HEK293T (cell line): Measurements from ENCODE around the gene FBXO38.

Experiments
- BHLHE40 ChIP-seq: fragments of 450-650 bp; IDR thresholded peaks from 2 replicates; pipeline ENCODE4 v1.6.1; 2016; ENCODE audit warnings: mild to moderate bottlenecking, moderate library complexity, borderline replicate concordance
- ELF4 ChIP-seq: fragments of 450-650 bp; IDR thresholded peaks from 2 replicates; pipeline ENCODE4 v1.6.1; 2017; ENCODE audit warnings: antibody characterized with exemption
- FOXA1 ChIP-seq: fragments of 450-650 bp; IDR thresholded peaks from 2 replicates; pipeline ENCODE4 v1.6.1; 2016; ENCODE audit warnings: mild to moderate bottlenecking
- FOXK2 ChIP-seq: fragments of 450-650 bp; IDR thresholded peaks from 2 replicates; pipeline ENCODE4 v1.6.1; 2016; ENCODE audit warnings: mild to moderate bottlenecking
- FOXM1 ChIP-seq: fragments of 450-650 bp; IDR thresholded peaks from 2 replicates; pipeline ENCODE4 v1.6.1; 2017; ENCODE audit warnings: mild to moderate bottlenecking, borderline replicate concordance
- L3MBTL2 ChIP-seq: fragments of 450-650 bp; conservative IDR thresholded peaks from 2 replicates; pipeline ENCODE4 v1.6.1; 2016; ENCODE audit warnings: mild to moderate bottlenecking
- NFRKB ChIP-seq: fragments of 450-650 bp; IDR thresholded peaks from 2 replicates; pipeline ENCODE4 v1.6.1; 2016; ENCODE audit warnings: mild to moderate bottlenecking, moderate library complexity
- SP1 ChIP-seq: fragments of 450-650 bp; IDR thresholded peaks from 2 replicates; pipeline ENCODE4 v1.6.1; 2017
- SUZ12 ChIP-seq: fragments of 450-650 bp; IDR thresholded peaks from 2 replicates; pipeline ENCODE4 v1.6.1; 2016; ENCODE audit warnings: mild to moderate bottlenecking
- TARDBP ChIP-seq: fragments of 450-650 bp; IDR thresholded peaks from 2 replicates; pipeline ENCODE4 v1.6.1; 2016
- TF ChIP-seq, protein P1 (sequence below): fragments of 450-650 bp; IDR thresholded peaks from 2 replicates; pipeline ENCODE4 v1.6.1; 2016

DNA sequence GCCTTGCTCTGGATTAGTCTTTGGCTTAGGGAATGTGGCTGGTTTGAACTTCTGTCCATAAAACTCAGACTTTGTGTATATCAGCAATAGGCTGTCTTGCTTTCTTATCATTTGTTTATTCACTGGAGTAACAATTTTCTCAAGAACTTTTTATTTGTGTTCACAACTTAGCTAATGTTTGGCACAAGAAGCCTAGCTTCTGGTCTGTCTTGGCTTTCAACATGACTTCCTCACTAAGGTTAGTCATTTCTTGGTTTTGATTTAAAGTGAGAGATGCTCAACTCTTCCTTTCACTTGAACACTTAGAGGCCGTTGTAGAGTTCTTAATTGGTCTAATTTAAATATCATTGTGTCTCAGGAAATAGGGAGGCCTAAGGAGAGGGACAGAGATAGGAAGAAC lies 4.9 kb downstream of the FBXO38 start:
- no peak for TF ChIP-seq FOXA1
- no peak for TF ChIP-seq FOXK2
- no peak for TF ChIP-seq SUZ12
- no peak for TF ChIP-seq BHLHE40
- TF ChIP-seq SP1, result no peak
- no peak for TF ChIP-seq TARDBP
- TF ChIP-seq FOXM1, result no peak
- no peak for TF ChIP-seq NFRKB
- TF ChIP-seq L3MBTL2, result no peak
- no peak for TF ChIP-seq ELF4
- TF ChIP-seq, protein P1, sequence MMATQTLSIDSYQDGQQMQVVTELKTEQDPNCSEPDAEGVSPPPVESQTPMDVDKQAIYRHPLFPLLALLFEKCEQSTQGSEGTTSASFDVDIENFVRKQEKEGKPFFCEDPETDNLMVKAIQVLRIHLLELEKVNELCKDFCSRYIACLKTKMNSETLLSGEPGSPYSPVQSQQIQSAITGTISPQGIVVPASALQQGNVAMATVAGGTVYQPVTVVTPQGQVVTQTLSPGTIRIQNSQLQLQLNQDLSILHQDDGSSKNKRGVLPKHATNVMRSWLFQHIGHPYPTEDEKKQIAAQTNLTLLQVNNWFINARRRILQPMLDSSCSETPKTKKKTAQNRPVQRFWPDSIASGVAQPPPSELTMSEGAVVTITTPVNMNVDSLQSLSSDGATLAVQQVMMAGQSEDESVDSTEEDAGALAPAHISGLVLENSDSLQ, result no peak
